ENCODE results near the gene ZG16B.

GRCh38 chr16:2791174-2791573, 38.9 kb upstream of the ZG16B start:
- TF ChIP-seq CTCF (IDR thresholded peaks at IDR 0.05), result no peak
- no peak for TF ChIP-seq POLR2A (IDR thresholded peaks at IDR 0.05)

Measured in lower leg skin (tissue), 3 donors.